ENCODE data around the gene NSUN2.

- TF ChIP-seq CTCF (IDR thresholded peaks at IDR 0.05; ENCODE audit: low read depth, low read length) (no peak), POLR2A (IDR thresholded peaks at IDR 0.05; ENCODE audit: extremely low read depth, insufficient read length) (no peak), MAX (IDR thresholded peaks at IDR 0.05; ENCODE audit: low read depth, low read length) (no peak)
These were observed 41.1 kb downstream of the NSUN2 start for GRCh38 chr5:6591671-6592288.
